MCF 10A (cell line): Measurements from ENCODE around the gene PINK1. TPM values are rescaled to one million over a fixed set of nuclear protein-coding genes. Genes with fewer than 3 reads are reported as not detected.

Experiments
- BruUV-seq: library from RNA; stranded (reverse); fragments of 400-500 nt; replicated peaks from 2 replicates; lab custom pipeline; 2021; lab: Mats Ljungman, UMichigan
- CTCF ChIA-PET: fragments of 300-600 bp; sonication (Branson Sonifier 250); formaldehyde crosslinking; extraction: SDS; loops from one replicate; lab custom pipeline; 2021; ENCODE audit warnings: antibody characterized with exemption, inconsistent platforms; lab: Yijun Ruan, JAX
- POLR2A ChIA-PET: fragments of 300-600, 350-650 bp; sonication (Branson Sonifier 250); formaldehyde crosslinking; extraction: SDS; loops from one replicate; lab custom pipeline; 2020; ENCODE audit warnings: antibody characterized with exemption, inconsistent platforms; lab: Yijun Ruan, JAX
- DNase-seq: peaks from one replicate; pipeline ENCODE4 v3.0.0-alpha.2; 2018; ENCODE audit not compliant: unreplicated experiment
- H3K27ac Mint-ChIP-seq: one replicate; pipeline ENCODE4 v1.8.0; 2022; ENCODE audit warnings: mild to moderate bottlenecking, low read depth, mixed read lengths; ENCODE audit not compliant: unreplicated experiment
- H3K27me3 Mint-ChIP-seq: one replicate; pipeline ENCODE4 v1.8.0; 2022; ENCODE audit warnings: mixed read lengths; ENCODE audit not compliant: insufficient read depth, unreplicated experiment
- H3K36me3 Mint-ChIP-seq: one replicate; pipeline ENCODE4 v1.8.0; 2022; ENCODE audit warnings: mild to moderate bottlenecking, moderate library complexity, mixed read lengths; ENCODE audit not compliant: insufficient read depth, unreplicated experiment
- H3K4me1 Mint-ChIP-seq: one replicate; pipeline ENCODE4 v1.8.0; 2022; ENCODE audit warnings: mixed read lengths; ENCODE audit not compliant: insufficient read depth, unreplicated experiment
- H3K4me3 Mint-ChIP-seq: one replicate; pipeline ENCODE4 v1.8.0; 2022; ENCODE audit warnings: mild to moderate bottlenecking, moderate library complexity, mixed read lengths; ENCODE audit not compliant: unreplicated experiment
- H3K9me3 Mint-ChIP-seq: one replicate; pipeline ENCODE4 v1.8.0; 2022; ENCODE audit warnings: mixed read lengths; ENCODE audit not compliant: unreplicated experiment
- intact Hi-C: fragments of 100-400 bp; cut with micrococcal nuclease; formaldehyde crosslinking; loops from 2 replicates; pipeline ENCODE4 v1.14.1; 2022
- total RNA-seq: library from RNA; stranded (reverse); gene quantifications from 2 replicates; pipeline ENCODE4 v1.2.3, GENCODE V29; 2022
- TF ChIP-seq, protein P1 (sequence below): fragments of 200-600 bp; IDR thresholded peaks from one replicate; pipeline ENCODE4 v1.8.0; 2022; ENCODE audit warnings: antibody characterized with exemption, mild to moderate bottlenecking; ENCODE audit not compliant: unreplicated experiment

Gene PINK1
- total RNA-seq, 1 experiment from 2014 or later = 20.9 TPM

DNA sequence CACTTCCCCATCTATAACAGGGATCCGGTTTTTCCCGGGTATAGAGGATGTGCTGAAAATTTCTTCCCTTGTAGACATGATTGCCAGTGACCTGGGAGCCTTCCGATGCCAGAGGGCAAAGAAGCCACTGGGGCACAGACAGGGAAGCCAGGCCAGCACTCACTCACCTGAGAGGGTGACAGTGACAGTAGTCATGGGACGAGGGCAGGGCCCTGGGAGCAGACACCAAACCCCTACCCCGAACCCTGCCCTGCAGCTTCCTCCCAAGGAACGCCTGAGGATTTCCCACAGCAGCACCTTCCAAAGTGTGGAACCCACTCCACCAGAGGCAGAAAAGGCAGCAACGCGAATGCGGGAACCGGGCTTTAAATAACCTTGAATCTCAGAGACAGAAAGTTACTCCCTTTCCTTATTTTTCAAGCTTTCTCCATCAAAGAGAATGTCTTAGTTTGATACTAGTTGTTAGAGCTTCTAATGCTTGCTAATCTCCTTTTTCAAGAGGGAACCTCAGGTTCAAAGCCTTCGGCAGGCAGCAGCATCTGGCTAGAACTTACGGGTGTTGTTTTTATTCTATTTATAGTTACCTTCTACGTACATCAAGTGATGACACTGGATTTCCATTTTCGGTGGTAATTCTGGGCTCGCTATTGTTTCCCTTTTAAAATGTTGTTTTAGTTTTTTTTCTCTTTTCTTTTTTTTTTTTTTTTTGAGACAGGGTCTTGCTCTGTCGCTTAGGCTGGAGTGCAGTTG lies 25.1 kb downstream of the PINK1 start:
- Mint-ChIP-seq H3K27me3 (no peaks in the 10 kb centered on the region), H3K4me1 (peaks cover 26% of the 10 kb centered on the region), H3K4me3 (no peak overlapping the region), H3K9me3 (no peaks in the 10 kb centered on the region), H3K36me3 (peaks cover 59% of the 10 kb centered on the region), H3K27ac (no peak overlapping the region)
- no peak for DNase-seq
- TF ChIP-seq, protein P1, sequence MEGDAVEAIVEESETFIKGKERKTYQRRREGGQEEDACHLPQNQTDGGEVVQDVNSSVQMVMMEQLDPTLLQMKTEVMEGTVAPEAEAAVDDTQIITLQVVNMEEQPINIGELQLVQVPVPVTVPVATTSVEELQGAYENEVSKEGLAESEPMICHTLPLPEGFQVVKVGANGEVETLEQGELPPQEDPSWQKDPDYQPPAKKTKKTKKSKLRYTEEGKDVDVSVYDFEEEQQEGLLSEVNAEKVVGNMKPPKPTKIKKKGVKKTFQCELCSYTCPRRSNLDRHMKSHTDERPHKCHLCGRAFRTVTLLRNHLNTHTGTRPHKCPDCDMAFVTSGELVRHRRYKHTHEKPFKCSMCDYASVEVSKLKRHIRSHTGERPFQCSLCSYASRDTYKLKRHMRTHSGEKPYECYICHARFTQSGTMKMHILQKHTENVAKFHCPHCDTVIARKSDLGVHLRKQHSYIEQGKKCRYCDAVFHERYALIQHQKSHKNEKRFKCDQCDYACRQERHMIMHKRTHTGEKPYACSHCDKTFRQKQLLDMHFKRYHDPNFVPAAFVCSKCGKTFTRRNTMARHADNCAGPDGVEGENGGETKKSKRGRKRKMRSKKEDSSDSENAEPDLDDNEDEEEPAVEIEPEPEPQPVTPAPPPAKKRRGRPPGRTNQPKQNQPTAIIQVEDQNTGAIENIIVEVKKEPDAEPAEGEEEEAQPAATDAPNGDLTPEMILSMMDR = no peak
- intact Hi-C loops = no loop called here
- ChIA-PET POLR2A (interaction anchor here (0.6 kb wide), 1 partner anchor 1154 kb away, joined by 3 read pairs; no protein-coding TSS in a partner anchor), CTCF (no interaction called here)
- no TSS peak for BruUV-seq

DNA sequence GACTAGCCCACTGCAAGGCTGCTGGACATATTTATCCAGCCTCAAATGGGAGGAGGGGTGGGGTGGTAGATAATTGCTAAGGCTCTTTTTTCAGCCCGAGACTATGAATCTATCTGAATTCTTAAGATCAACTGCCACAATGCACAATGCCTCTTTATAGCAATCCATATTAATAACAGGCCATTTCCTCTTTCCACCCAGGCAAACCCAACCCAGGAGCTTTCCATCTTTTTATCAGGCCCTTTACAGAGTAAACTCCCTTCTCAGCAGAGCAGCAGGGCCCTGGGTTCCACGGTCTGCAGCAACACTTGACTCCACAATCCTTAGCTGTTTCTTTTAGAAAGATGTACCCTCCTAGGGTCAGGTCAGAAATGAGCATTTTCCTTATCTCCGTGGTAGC lies 27.1 kb downstream of the PINK1 start:
- intact Hi-C loops = no loop called here

DNA sequence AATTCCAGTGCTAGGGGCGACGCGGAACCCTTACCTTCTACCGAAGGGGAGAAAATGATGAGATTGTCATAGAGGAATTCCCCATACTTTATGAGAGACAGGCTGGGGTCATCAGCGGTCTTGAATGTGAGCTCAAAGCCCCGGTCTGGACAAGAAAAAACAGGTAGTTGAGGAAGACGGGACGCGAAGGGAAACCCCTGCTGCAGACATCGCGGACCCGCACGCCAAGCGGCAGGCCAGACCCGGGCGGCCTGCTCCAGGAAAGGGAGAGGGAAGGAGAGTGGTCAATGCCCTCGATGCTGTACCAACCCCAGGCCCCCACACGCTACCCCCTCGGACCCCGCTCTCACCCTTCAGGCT lies 27.6 kb downstream of the PINK1 start:
- TF ChIP-seq, protein P1 = no peak
- no peaks in the 10 kb centered on the region for H3K9me3 Mint-ChIP-seq
- H3K27me3 Mint-ChIP-seq = no peaks in the 10 kb centered on the region
- peaks cover 36% of the 10 kb centered on the region for H3K36me3 Mint-ChIP-seq
- no TSS peak for BruUV-seq
- intact Hi-C loops = no loop called here
- H3K4me1 Mint-ChIP-seq = peaks cover 26% of the 10 kb centered on the region
- peak overlapping the region; percentile 69 for H3K27ac Mint-ChIP-seq
- CTCF ChIA-PET = interaction anchor here (0.6 to 1.6 kb wide), 6 partner anchors 19 to 1527 kb away, joined by 3 to 6 read pairs (median 3); no protein-coding TSS in a partner anchor
- peak; percentile 11 for DNase-seq
- H3K4me3 Mint-ChIP-seq = peak overlapping the region; percentile 96
- POLR2A ChIA-PET = interaction anchor here (0.7 to 2.7 kb wide), 13 partner anchors 11 to 962 kb away, joined by 3 to 21 read pairs (median 4); partner anchors contain the start of genes HP1BP3 and PINK1

More for the DNA sequence above, 27.1 kb downstream of the PINK1 start:
- no peaks in the 10 kb centered on the region for H3K27me3 Mint-ChIP-seq
- TF ChIP-seq, protein P1 = no peak
- H3K27ac Mint-ChIP-seq = peak overlapping the region; percentile 69
- H3K4me3 Mint-ChIP-seq = peak overlapping the region; percentile 96
- peaks cover 26% of the 10 kb centered on the region for H3K4me1 Mint-ChIP-seq
- BruUV-seq = no TSS peak
- no peak for DNase-seq
- POLR2A ChIA-PET = interaction anchor here (0.7 to 2.7 kb wide), 12 partner anchors 13 to 962 kb away, joined by 3 to 21 read pairs (median 4); partner anchors contain the start of genes HP1BP3 and PINK1
- H3K9me3 Mint-ChIP-seq = no peaks in the 10 kb centered on the region
- peaks cover 40% of the 10 kb centered on the region for H3K36me3 Mint-ChIP-seq
- CTCF ChIA-PET = interaction anchor here (0.7 to 1.6 kb wide), 4 partner anchors 19 to 793 kb away, joined by 3 to 6 read pairs (median 4); no protein-coding TSS in a partner anchor
